Activated CD4-positive, alpha-beta T cell treated with anti-CD3 and anti-CD28 coated beads, Interleukin-2, amount 10 ng/mL, durations not matched to agents 7 days and 5 days (primary cell): ENCODE measurements around the gene CCDC149. TPM values are rescaled to one million over a fixed set of nuclear protein-coding genes. Genes with fewer than 3 reads are reported as not detected.

Experiments
- CTCF ChIA-PET: fragments of 350-600 bp; sonication (Branson Sonifier 250); formaldehyde crosslinking; loops from one replicate; lab custom pipeline; 2021; ENCODE audit warnings: antibody characterized with exemption; lab: Charles Lee
- POLR2A ChIA-PET: fragments of 350-600 bp; sonication (Branson Sonifier 250); formaldehyde crosslinking; loops from one replicate; lab custom pipeline; 2021; ENCODE audit warnings: antibody characterized with exemption; lab: Charles Lee
- DNase-seq: peaks from one replicate; pipeline ENCODE4 v3.0.0-alpha.2; 2020
- H3K27ac Mint-ChIP-seq: one replicate; pipeline ENCODE4 v1.8.0; 2021; ENCODE audit warnings: mild to moderate bottlenecking, moderate library complexity, mixed read lengths
- H3K27me3 Mint-ChIP-seq: one replicate; pipeline ENCODE4 v1.8.0; 2021; ENCODE audit warnings: mixed read lengths
- H3K36me3 Mint-ChIP-seq: one replicate; pipeline ENCODE4 v1.8.0; 2021; ENCODE audit warnings: low read depth, mixed read lengths
- H3K4me1 Mint-ChIP-seq: one replicate; pipeline ENCODE4 v1.8.0; 2021; ENCODE audit warnings: mixed read lengths
- H3K4me3 Mint-ChIP-seq: one replicate; pipeline ENCODE4 v1.8.0; 2021; ENCODE audit warnings: mild to moderate bottlenecking, moderate library complexity, mixed read lengths
- H3K9me3 Mint-ChIP-seq: one replicate; pipeline ENCODE4 v1.8.0; 2021; ENCODE audit warnings: mixed read lengths
- total RNA-seq, 2 experiments: library from RNA; stranded (reverse); gene quantifications; one replicate each; pipeline ENCODE4 v1.2.3, GENCODE V29; 2021

The CCDC149 gene
- total RNA-seq, 2 experiments from 2014 or later = not detected

DNA sequence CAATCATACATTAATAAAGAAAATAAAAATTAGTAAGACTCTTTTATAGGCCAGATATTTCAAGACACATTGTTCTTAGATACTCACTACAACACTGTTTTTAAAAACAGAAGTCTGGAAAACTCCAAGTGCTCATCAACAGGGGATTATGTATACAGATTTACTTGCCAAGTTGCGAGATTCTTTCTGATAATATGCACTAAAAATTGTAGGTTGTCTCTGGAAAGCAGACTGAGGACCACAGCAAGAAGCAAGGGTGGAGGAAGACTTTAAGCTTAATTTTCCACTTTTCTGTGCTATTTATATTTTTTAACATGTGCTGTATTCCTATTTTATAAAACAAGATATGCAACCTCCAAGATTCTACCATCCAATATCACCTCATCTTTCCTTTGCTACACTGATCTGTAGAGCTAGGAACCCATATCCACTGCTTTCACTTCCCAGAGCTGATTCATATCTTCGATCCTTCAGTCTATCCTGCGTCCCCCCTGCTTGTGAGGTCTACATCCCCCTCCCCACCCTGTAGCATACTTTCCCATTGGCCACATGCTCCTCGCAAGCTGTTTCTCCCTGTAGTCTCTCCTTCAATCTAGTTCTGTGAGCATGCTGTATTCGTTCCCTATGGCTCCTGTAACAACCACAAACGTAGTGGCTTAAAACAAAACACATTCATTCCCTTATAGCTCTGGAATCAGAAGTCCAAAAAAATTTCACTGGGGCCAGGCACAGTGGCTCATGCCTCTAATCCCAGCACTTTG, 101.8 kb downstream of the CCDC149 start:
- no peaks in the 10 kb centered on the region for H3K4me1 Mint-ChIP-seq
- H3K36me3 Mint-ChIP-seq = no peaks in the 10 kb centered on the region
- H3K4me3 Mint-ChIP-seq = no peak overlapping the region
- DNase-seq = no peak
- peaks cover 2% of the 10 kb centered on the region for H3K27me3 Mint-ChIP-seq
- no peak overlapping the region for H3K27ac Mint-ChIP-seq
- ChIA-PET POLR2A (no interaction called here), CTCF (interaction anchor here (0.8 kb wide), 1 partner anchor 15 kb away, joined by 3 read pairs; no protein-coding TSS in a partner anchor)
- H3K9me3 Mint-ChIP-seq = no peaks in the 10 kb centered on the region

DNA sequence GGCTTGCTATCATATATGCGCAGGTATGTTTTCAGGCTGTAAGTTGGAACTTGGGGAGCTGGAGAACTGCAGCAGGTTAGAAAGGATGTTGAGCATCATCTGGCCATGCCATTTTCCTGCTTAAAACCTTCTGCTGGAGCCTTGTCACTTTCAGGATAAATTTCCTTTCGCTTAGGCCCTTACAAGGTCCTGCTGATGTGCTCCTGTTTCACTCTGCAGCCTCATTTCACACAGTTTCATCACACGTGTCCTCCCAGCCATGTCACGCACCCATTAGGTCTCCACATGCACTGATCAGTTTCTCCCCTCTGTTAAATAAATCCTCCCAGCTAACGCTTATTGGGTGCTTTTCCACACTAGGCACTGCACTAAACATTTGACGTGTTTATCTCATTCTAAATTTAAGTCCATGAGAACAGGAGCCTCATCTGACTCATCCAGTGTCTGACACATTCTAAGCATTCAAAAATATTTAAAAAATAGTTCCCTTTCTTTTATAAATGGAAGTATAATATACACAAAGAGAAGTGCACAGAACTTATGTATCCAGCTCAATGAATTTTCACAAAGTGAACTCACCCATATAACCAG, 102.9 kb downstream of the CCDC149 start:
- Mint-ChIP-seq H3K27ac (no peak overlapping the region), H3K27me3 (peaks cover 2% of the 10 kb centered on the region)

DNA sequence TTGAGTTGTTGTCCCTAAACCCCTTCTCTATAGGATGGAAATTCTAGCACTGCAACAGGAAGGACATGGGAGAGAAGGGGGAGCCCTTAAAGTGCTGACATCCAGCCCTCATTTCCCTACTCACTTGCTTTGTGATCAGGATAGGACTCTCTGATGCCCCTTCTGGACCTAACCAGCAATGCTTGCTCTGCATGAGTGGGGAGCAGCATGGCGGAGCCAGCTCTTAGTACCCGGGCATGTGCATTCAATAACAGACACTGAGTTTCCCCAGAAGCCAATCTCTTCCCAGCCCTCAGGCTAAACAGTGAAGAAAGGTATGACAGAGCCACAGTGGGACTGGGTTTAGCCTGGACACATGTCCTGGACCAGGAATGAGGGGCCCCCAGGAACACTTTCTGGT, 103.5 kb downstream of the CCDC149 start:
- ChIA-PET CTCF (no interaction called here), POLR2A (no interaction called here)
- Mint-ChIP-seq H3K4me1 (no peaks in the 10 kb centered on the region), H3K36me3 (no peaks in the 10 kb centered on the region), H3K9me3 (no peaks in the 10 kb centered on the region), H3K27ac (no peak overlapping the region), H3K4me3 (no peak overlapping the region), H3K27me3 (peaks cover 2% of the 10 kb centered on the region)
- DNase-seq = no peak

More for the DNA sequence above, 102.9 kb downstream of the CCDC149 start:
- DNase-seq = no peak
- Mint-ChIP-seq H3K4me3 (no peak overlapping the region), H3K36me3 (no peaks in the 10 kb centered on the region), H3K4me1 (no peaks in the 10 kb centered on the region), H3K9me3 (no peaks in the 10 kb centered on the region)
- POLR2A ChIA-PET = no interaction called here
- CTCF ChIA-PET = no interaction called here

DNA sequence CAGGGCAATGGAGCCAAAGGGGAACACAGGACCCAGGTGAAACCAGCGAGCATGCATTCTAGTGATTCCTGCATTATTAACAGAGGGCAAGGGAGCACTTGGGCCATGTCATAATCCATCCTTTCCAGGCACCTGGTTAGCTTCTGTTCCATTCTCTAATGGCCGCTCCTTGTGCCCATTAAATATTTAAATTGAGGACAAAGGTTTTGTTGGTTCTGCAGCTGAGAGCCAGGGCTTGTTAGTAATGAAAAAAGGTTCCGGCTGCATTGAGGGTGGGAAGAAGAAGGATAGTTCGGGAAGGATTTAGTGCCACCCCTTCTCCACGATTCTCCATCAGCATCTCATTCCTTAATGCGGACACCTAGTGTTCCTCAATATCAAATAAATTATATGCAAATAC, 103.9 kb downstream of the CCDC149 start:
- H3K36me3 Mint-ChIP-seq = no peaks in the 10 kb centered on the region
- no peak for DNase-seq
- peaks cover 2% of the 10 kb centered on the region for H3K27me3 Mint-ChIP-seq
- ChIA-PET CTCF (no interaction called here), POLR2A (no interaction called here)
- H3K27ac Mint-ChIP-seq = no peak overlapping the region
- H3K4me1 Mint-ChIP-seq = no peaks in the 10 kb centered on the region
- no peaks in the 10 kb centered on the region for H3K9me3 Mint-ChIP-seq
- H3K4me3 Mint-ChIP-seq = no peak overlapping the region

DNA sequence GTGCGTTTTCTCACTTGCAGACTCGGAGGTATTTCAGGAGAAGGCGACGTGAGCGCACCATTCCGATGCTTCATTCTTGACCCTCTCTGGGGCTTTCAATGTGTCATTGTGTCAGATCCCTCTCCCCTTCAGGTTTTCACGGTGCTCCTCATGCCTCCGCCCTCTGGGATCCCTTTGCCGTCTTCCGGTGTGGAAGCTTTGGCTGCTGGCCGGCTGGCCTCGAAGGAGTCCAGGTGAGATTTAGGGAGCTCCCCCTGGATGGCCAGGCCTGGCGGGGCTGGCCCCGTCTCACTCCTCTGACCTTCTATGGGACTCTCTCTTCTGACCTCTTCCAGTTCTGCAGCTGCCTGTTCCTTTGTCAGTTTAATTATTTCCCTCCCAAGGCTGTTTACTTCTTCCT, 104.6 kb downstream of the CCDC149 start:
- H3K9me3 Mint-ChIP-seq = no peaks in the 10 kb centered on the region
- no peaks in the 10 kb centered on the region for H3K4me1 Mint-ChIP-seq
- peaks cover 3% of the 10 kb centered on the region for H3K27me3 Mint-ChIP-seq
- no peak for DNase-seq
- ChIA-PET CTCF (no interaction called here), POLR2A (no interaction called here)
- H3K27ac Mint-ChIP-seq = no peak overlapping the region
- H3K4me3 Mint-ChIP-seq = no peak overlapping the region
- H3K36me3 Mint-ChIP-seq = no peaks in the 10 kb centered on the region

DNA sequence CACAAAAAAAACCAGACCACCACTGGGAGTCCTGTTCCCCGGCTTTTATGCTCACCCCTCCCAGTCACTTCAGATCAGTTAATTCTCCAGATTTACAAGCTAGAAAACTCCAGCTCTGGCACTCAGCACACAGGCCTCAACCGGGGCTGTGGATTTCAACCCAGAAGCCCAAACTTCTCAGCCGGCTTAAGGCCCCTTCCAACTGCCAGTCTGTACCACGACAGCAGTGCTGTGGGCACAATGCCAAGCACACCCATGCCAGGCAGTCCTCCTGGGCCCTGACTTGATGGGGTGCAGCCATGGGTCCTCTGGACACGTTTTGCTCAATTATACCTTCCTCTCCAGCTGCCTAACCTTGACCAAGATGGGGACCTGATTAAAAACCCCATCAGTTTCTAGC, 105.2 kb downstream of the CCDC149 start:
- no peak for DNase-seq
- CTCF ChIA-PET = no interaction called here
- Mint-ChIP-seq H3K9me3 (no peaks in the 10 kb centered on the region), H3K27ac (no peak overlapping the region), H3K4me3 (no peak overlapping the region), H3K27me3 (peaks cover 5% of the 10 kb centered on the region), H3K4me1 (no peaks in the 10 kb centered on the region), H3K36me3 (no peaks in the 10 kb centered on the region)
- POLR2A ChIA-PET = no interaction called here

DNA sequence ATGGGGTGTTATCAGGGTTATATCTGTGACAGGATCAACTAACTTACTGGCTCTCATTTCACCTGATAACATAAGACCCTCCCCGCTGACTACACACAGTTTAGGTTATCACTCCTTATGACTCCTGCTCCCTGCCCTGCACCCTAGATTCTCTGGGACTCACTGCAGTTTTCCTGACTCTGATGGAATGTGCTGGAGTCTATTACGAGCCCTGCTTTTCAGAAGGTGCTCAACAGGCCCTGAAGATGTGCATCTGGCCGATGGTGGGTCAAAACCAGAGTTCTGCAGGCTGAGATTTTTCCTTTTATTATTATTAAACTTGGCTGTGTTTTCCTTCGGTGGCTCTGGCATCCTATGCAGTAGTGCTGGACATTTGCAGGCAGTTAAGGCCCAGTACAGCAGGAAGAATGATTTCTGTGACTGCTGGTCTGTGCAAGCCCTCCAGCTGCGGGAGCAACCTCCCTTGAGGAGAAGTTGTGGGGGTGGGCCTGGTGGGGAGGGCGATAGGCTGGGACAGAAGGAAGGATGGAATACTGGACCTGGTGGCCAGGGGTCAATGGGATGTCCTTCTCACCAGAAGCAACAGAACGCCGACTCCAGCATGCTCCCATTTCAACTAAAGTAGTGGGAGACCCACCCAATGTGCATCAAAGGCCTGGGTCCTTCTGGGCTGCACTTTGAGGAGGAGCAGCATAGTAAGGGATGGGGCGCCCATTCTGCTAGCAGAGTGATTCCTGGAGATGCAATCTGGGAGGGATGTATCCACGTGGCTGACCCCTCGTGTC, 106.4 kb downstream of the CCDC149 start:
- ChIA-PET POLR2A (no interaction called here), CTCF (no interaction called here)
- Mint-ChIP-seq H3K27ac (no peak overlapping the region), H3K4me1 (no peaks in the 10 kb centered on the region), H3K27me3 (peaks cover 11% of the 10 kb centered on the region), H3K36me3 (no peaks in the 10 kb centered on the region), H3K4me3 (no peak overlapping the region), H3K9me3 (no peaks in the 10 kb centered on the region)
- no peak for DNase-seq

DNA sequence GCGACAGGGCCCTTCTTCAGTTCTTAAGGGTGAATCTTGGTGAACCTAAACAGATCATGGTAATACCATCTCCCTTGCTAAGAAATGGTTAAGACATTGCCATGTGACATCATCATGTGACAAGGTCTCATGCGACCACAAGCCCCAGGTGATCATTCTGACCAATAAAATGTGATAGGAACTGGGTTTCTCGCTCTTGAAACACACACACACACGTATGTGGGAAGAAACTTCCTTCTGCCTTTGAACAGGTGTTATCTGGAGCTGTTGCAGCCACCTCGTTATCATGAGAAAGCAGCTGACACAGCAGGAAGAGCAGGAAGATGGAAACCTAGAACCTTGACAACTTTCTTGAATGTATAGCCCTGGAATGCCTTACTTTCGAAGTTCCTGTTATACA, 107.3 kb downstream of the CCDC149 start:
- H3K27me3 Mint-ChIP-seq = peaks cover 19% of the 10 kb centered on the region
- no peak overlapping the region for H3K4me3 Mint-ChIP-seq
- DNase-seq = no peak
- H3K9me3 Mint-ChIP-seq = no peaks in the 10 kb centered on the region
- no peaks in the 10 kb centered on the region for H3K4me1 Mint-ChIP-seq
- ChIA-PET POLR2A (no interaction called here), CTCF (no interaction called here)
- H3K27ac Mint-ChIP-seq = no peak overlapping the region
- no peaks in the 10 kb centered on the region for H3K36me3 Mint-ChIP-seq

DNA sequence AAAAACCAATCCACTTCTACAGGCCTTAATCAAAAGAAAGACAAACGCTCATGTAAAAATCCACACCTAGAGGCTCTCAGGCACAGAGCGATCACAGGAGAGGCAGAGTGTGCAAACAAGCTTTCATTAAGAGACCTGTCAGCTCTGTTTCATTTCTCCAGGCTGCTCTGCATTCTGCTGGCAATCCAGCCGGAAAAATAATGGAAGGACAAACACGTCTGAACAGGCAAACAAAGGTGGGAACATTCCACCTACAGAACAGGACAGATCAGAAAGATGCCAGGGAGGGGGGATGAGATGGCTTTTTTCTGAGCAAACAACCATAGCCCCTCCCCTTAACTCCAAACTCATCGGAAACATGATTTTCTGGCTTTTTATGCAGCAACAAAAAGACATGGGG, 107.8 kb downstream of the CCDC149 start:
- Mint-ChIP-seq H3K9me3 (no peaks in the 10 kb centered on the region), H3K36me3 (no peaks in the 10 kb centered on the region), H3K4me3 (no peak overlapping the region), H3K27me3 (peaks cover 23% of the 10 kb centered on the region), H3K27ac (no peak overlapping the region), H3K4me1 (no peaks in the 10 kb centered on the region)
- ChIA-PET POLR2A (no interaction called here), CTCF (no interaction called here)
- no peak for DNase-seq

DNA sequence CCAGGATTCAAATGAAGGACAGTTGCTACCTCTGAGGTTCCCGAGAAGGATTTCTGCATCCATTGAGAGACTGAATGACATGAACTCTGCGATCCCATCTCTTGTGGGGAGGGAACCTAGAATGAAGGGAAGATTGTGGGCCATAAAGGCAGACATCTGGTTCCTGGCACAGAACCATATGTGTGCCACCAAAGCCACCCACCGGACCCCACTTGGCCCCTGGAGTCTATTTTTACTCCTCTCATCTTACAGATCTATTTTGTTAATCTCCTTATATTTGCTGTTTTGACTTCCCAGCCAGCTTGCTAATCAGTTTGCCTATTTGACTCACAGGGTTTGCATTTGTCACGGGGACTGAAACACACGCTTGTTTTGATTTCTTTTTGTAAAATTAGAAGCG, 110.2 kb downstream of the CCDC149 start:
- no peak overlapping the region for H3K27ac Mint-ChIP-seq
- peaks cover 36% of the 10 kb centered on the region for H3K27me3 Mint-ChIP-seq
- H3K4me1 Mint-ChIP-seq = no peaks in the 10 kb centered on the region
- no peaks in the 10 kb centered on the region for H3K36me3 Mint-ChIP-seq
- no peak overlapping the region for H3K4me3 Mint-ChIP-seq
- no peaks in the 10 kb centered on the region for H3K9me3 Mint-ChIP-seq
- ChIA-PET POLR2A (no interaction called here), CTCF (no interaction called here)
- no peak for DNase-seq

DNA sequence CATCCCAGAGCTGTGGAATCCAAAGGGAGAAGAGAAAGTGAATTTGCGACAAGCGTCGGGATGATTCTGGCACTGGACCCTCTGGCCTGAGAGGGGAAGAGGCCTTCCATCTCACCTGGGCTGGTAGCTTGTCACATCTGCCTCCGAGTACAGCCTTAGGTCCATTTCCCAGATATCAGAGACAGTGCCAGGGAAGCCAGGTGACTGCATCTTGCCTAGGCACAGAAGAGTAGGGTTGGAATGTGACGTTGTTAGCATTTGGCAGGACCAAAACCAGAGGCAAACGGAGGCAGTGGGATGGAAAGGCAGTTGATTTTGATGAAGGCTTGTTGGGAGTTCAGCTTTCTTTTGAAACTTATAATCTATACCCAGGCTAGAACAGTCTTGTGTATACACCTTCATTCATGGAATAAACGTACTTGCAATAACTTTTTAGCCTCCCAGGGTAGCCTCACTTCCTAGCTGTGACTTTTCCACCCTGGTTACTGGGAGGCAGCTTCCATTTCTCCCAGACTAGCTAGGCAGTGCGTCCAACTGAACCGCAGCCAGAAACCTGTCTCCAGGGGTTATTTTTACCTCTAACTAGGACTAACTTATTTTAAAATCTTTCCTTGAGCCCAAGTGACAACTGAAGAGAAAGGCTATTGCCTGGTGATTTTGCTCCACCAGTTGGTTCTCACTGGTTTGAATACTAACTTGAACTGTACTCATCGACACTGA, 111.5 kb downstream of the CCDC149 start:
- CTCF ChIA-PET = interaction anchor here (0.7 kb wide), 1 partner anchor 685 kb away, joined by 3 read pairs; no protein-coding TSS in a partner anchor
- POLR2A ChIA-PET = no interaction called here
- no peak for DNase-seq

DNA sequence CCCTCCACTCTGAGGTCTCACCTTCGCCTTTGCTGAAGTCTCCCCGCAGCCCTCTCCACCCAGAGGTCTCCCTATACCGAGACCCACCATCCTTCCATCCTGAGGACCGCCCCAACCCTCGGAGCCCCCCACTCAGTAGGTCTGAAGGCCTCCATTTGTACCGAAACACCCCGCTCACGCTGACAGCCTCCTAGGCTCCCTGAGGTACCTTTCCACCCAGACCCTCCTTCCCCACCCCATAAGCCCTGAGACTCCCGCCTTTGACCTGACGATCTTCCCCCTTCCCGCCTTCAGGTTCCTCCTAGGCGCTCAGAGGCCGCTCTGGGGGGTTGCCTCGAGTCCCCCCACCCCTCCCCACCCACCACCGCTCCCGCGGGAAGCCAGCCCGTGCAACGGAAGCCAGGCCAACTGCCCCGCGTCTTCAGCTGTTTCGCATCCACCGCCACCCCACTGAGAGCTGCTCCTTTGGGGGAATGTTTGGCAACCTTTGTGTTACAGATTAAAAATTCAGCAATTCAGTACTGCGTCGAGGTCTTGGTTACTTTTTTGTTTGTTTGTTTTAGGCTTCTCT, 112.4 kb downstream of the CCDC149 start:
- H3K9me3 Mint-ChIP-seq = no peaks in the 10 kb centered on the region
- H3K36me3 Mint-ChIP-seq = no peaks in the 10 kb centered on the region
- CTCF ChIA-PET = no interaction called here
- H3K27me3 Mint-ChIP-seq = peaks cover 36% of the 10 kb centered on the region
- H3K4me3 Mint-ChIP-seq = no peak overlapping the region
- H3K4me1 Mint-ChIP-seq = no peaks in the 10 kb centered on the region
- DNase-seq = no peak
- H3K27ac Mint-ChIP-seq = no peak overlapping the region
- POLR2A ChIA-PET = no interaction called here

More for the DNA sequence above, 111.5 kb downstream of the CCDC149 start:
- H3K4me1 Mint-ChIP-seq = no peaks in the 10 kb centered on the region
- H3K27me3 Mint-ChIP-seq = peaks cover 36% of the 10 kb centered on the region
- H3K27ac Mint-ChIP-seq = no peak overlapping the region
- H3K36me3 Mint-ChIP-seq = no peaks in the 10 kb centered on the region
- no peak overlapping the region for H3K4me3 Mint-ChIP-seq
- no peaks in the 10 kb centered on the region for H3K9me3 Mint-ChIP-seq
